ENCODE data around the gene GOLGA6D. TPM values are rescaled to one million over a fixed set of nuclear protein-coding genes. Genes with fewer than 3 reads are reported as not detected.
"Not testable (repeated sequence)": the region's sequence is repeated elsewhere in the genome, so short reads cannot be mapped to it uniquely, and the experiment has no call there.

GOLGA6D gene
- polyA plus RNA-seq, 3 donors = not detected

DNA sequence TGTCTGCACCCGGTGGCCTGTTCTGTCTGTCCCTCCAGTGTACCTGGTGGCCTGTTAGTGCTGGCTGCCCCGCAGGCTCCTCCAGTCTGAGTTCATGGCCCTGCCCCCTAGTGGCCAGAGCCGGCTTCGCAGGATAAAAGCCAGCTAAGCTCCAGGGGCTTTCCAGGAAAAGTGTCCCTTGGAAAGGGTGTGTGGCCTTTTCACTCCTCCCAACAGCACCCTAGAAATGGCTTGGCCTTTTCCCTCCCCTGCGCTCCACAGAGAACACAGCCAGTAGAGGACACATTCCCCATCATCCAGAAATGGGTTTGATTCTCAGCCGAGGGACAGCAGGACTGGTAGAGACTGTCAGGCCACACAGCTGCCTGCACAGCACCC lies 16.7 kb downstream of the GOLGA6D start:
- H3K27ac Mint-ChIP-seq; H2AFZ ChIP-seq (ENCODE audit: insufficient read depth, low read depth, low read length, poor library complexity, severe bottlenecking); H3K27me3 Mint-ChIP-seq (ENCODE audit: low read depth in 3 of 3); H3K79me2 ChIP-seq (ENCODE audit: insufficient read depth, low read length); H3K4me3 ChIP-seq (replicated peaks in 1 of 3; ENCODE audit: low read depth in 2 of 3, low read length in 3 of 3); intact Hi-C loops (cut with micrococcal nuclease); H3K4me1 ChIP-seq (ENCODE audit: control insufficient read depth in 1 of 2, insufficient read depth in 2 of 2, low read length in 2 of 2); H3K9ac ChIP-seq (ENCODE audit: insufficient read depth, low read length, poor library complexity, severe bottlenecking); H3K4me1 Mint-ChIP-seq; H3K36me3 Mint-ChIP-seq; H3K4me2 ChIP-seq (replicated peaks; ENCODE audit: extremely low read depth, low read length, poor library complexity, severe bottlenecking); DNase-seq; H4K20me1 ChIP-seq (ENCODE audit: insufficient read depth, low read length); H3K4me3 Mint-ChIP-seq; H3K27me3 ChIP-seq (ENCODE audit: control insufficient read depth in 2 of 2, insufficient read depth in 2 of 2, low read length in 2 of 2); H3K36me3 ChIP-seq (replicated peaks in 1 of 2; ENCODE audit: control insufficient read depth in 1 of 2, insufficient read depth in 2 of 2, low read length in 2 of 2); H3K9me3 Mint-ChIP-seq; H3K9me3 ChIP-seq (replicated peaks in 1 of 2; ENCODE audit: control insufficient read depth in 1 of 2, insufficient read depth in 1 of 2, low read length in 2 of 2); H3K27ac ChIP-seq (ENCODE audit: low read depth in 1 of 2, low read length in 2 of 2): not testable (repeated sequence)
- TF ChIP-seq, protein P1, sequence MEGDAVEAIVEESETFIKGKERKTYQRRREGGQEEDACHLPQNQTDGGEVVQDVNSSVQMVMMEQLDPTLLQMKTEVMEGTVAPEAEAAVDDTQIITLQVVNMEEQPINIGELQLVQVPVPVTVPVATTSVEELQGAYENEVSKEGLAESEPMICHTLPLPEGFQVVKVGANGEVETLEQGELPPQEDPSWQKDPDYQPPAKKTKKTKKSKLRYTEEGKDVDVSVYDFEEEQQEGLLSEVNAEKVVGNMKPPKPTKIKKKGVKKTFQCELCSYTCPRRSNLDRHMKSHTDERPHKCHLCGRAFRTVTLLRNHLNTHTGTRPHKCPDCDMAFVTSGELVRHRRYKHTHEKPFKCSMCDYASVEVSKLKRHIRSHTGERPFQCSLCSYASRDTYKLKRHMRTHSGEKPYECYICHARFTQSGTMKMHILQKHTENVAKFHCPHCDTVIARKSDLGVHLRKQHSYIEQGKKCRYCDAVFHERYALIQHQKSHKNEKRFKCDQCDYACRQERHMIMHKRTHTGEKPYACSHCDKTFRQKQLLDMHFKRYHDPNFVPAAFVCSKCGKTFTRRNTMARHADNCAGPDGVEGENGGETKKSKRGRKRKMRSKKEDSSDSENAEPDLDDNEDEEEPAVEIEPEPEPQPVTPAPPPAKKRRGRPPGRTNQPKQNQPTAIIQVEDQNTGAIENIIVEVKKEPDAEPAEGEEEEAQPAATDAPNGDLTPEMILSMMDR (IDR thresholded peaks at IDR 0.05) = peak; percentile 65
- WGBS (ENCODE audit: insufficient coverage) = no CpG with 5 or more reads among the region's 6 CpGs

DNA sequence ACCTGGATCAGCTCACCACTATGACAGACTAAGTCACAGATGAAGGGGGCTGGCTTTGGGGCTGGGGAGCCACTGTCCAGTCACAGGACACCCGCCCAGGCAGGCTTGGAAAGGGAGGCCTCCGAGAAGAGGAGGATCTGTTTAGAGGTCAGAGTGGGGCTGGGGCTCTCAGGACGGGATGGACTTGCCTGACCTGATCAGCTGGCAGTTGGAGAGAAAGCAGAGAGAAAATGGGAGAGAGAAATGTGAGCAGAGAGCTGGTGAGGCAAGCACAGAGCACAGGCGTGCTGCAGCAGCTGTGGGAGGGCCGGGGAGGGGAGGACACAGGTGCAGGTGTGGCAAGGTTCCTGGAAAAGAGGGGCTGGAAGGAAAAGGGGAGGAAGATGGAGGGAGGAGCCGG lies 17.4 kb downstream of the GOLGA6D start:
- H3K36me3 ChIP-seq (replicated peaks in 1 of 2; ENCODE audit: control insufficient read depth in 1 of 2, insufficient read depth in 2 of 2, low read length in 2 of 2); H3K4me1 Mint-ChIP-seq; H3K4me2 ChIP-seq (replicated peaks; ENCODE audit: extremely low read depth, low read length, poor library complexity, severe bottlenecking); H3K27me3 ChIP-seq (ENCODE audit: control insufficient read depth in 2 of 2, insufficient read depth in 2 of 2, low read length in 2 of 2); DNase-seq; H3K36me3 Mint-ChIP-seq; H2AFZ ChIP-seq (ENCODE audit: insufficient read depth, low read depth, low read length, poor library complexity, severe bottlenecking); H3K79me2 ChIP-seq (ENCODE audit: insufficient read depth, low read length); H3K4me3 ChIP-seq (replicated peaks in 1 of 3; ENCODE audit: low read depth in 2 of 3, low read length in 3 of 3); H3K27ac ChIP-seq (ENCODE audit: low read depth in 1 of 2, low read length in 2 of 2); H4K20me1 ChIP-seq (ENCODE audit: insufficient read depth, low read length); H3K27me3 Mint-ChIP-seq (ENCODE audit: low read depth in 3 of 3); H3K9me3 Mint-ChIP-seq; H3K27ac Mint-ChIP-seq; H3K9ac ChIP-seq (ENCODE audit: insufficient read depth, low read length, poor library complexity, severe bottlenecking); H3K4me1 ChIP-seq (ENCODE audit: control insufficient read depth in 1 of 2, insufficient read depth in 2 of 2, low read length in 2 of 2); H3K9me3 ChIP-seq (replicated peaks in 1 of 2; ENCODE audit: control insufficient read depth in 1 of 2, insufficient read depth in 1 of 2, low read length in 2 of 2); H3K4me3 Mint-ChIP-seq: not testable (repeated sequence)
- intact Hi-C loops (cut with micrococcal nuclease) = loop anchor here in 1 of 2 donors (10.0 kb wide), 1 partner anchor 65 kb away; no protein-coding TSS in a partner anchor
- 83% methylated on average over 5 of the region's 6 CpGs for WGBS (ENCODE audit: insufficient coverage)
